Regular cardiac myocyte (primary cell): ENCODE data around the gene OR2A2. TPM values are rescaled to one million over a fixed set of nuclear protein-coding genes. Genes with fewer than 3 reads are reported as not detected.

Experiments
- total RNA-seq: library from RNA; depleted of rRNA; stranded (reverse); fragments of >200 nt; gene quantifications from 2 replicates; pipeline ENCODE4 v1.2.3, GENCODE V29; 2014

OR2A2 gene, protein sequence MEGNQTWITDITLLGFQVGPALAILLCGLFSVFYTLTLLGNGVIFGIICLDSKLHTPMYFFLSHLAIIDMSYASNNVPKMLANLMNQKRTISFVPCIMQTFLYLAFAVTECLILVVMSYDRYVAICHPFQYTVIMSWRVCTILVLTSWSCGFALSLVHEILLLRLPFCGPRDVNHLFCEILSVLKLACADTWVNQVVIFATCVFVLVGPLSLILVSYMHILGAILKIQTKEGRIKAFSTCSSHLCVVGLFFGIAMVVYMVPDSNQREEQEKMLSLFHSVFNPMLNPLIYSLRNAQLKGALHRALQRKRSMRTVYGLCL
- total RNA-seq = not detected in 2 replicates

DNA sequence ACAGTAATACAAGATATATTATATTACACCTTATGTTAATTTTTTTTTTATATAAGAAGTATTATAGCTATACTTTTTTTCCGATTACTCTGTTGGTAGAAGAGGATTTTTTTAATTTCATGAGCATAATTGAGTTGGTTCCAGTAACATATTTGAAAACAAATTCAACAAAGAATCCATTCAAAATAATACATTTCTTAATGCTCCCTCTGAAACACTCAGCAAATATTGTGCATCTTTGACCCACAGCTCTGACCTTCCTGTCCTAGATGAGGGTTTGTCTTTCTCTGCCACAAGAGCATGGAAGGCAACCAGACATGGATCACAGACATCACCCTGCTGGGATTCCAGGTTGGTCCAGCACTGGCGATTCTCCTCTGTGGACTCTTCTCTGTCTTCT, at the start of gene OR2A2:
Gene OR2A2, plus strand, starts transcription at position 301 of the 400 bp plus-strand sequence. Its CDS starts 0 bp downstream, at position 301.

GRCh38 chr7:144069511-144069910, 39.9 kb upstream of the OR2A2 start, which contains the start of gene OR2A25:
OR2A25 (plus strand) TSS chr7:144069811; CDS start chr7:144074220, 4,409 bp downstream.

DNA sequence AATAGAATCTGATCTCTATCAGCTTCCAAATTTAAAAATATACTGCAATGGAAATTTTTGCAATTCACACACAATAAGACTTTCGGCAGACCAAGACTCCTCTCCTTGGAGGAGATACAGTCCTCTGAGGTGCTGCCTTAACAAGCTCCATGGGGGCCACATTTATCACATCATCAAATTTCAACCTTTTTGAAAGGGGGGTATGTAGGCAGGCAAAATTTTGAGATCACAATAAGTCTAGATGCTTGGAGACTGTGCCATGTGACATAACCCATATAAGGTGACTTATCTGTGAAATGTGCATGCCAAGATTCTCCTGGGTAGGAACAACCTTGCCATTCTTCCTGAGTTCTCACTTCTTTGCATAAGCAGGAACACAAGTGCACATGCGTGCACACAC, 23.4 kb upstream of the OR2A2 start, which contains the start of gene OR2A12:
Gene OR2A12, plus strand, starts transcription at position 301 of the 400 bp plus-strand sequence. CDS start 8,830 bp downstream, outside the sequence.

GRCh38 chr7:144122876-144123275, 13.5 kb downstream of the OR2A2 start, which contains the start of gene OR2A14:
OR2A14 (plus strand) TSS chr7:144123176; CDS start chr7:144129113, 5,937 bp downstream.

Other genes with a start within 250 kb of the OR2A2 start
- 62.7 and 85.1 TPM in 2 replicates for gene TCAF1, start 207.4 kb upstream of the OR2A2 start, total RNA-seq
- gene OR2F2, start 174.3 kb upstream of the OR2A2 start, total RNA-seq = under 0.01 TPM in 1 of 2 replicates, not detected in the other
- not detected in 2 replicates for gene OR2F1, start 154.7 kb upstream of the OR2A2 start, total RNA-seq
- not detected in 2 replicates for gene OR6B1, start 109.3 kb upstream of the OR2A2 start, total RNA-seq
- not detected in 2 replicates for gene OR2A5, start 60.6 kb upstream of the OR2A2 start, total RNA-seq
- gene OR2A25, start 39.8 kb upstream of the OR2A2 start, total RNA-seq = not detected in 2 replicates
- not detected in 2 replicates for gene OR2A12, start 23.3 kb upstream of the OR2A2 start, total RNA-seq
- gene OR2A14, start 13.6 kb downstream of the OR2A2 start, total RNA-seq = not detected in 2 replicates
- gene CTAGE4, start 73.9 kb downstream of the OR2A2 start, total RNA-seq = 0.19 and 0.28 TPM in 2 replicates
- 0.85 and 1.5 TPM in 2 replicates for gene ARHGEF35, start 86.2 kb downstream of the OR2A2 start, total RNA-seq
- under 0.01 TPM in 1 of 2 replicates, not detected in the other for gene OR2A42, start 130.0 kb downstream of the OR2A2 start, total RNA-seq
- not detected in 2 replicates for gene OR2A7, start 155.2 kb downstream of the OR2A2 start, total RNA-seq
- 0.19 TPM in 1 of 2 replicates, not detected in the other for gene CTAGE8, start 159.7 kb downstream of the OR2A2 start, total RNA-seq
- under 0.01 TPM in 1 of 2 replicates, not detected in the other for gene OR2A1, start 202.8 kb downstream of the OR2A2 start, total RNA-seq
- gene ARHGEF5, start 245.8 kb downstream of the OR2A2 start, total RNA-seq = 1.1 and 2.1 TPM in 2 replicates